H1 (cell line): Measurements from ENCODE around the gene DIP2B. TPM values are rescaled to one million over a fixed set of nuclear protein-coding genes. Genes with fewer than 3 reads are reported as not detected.

Experiments used
- CTCF ChIA-PET: fragments of 300-600 bp; sonication (Branson Sonifier 250); formaldehyde crosslinking; loops from one replicate; lab custom pipeline; 2021; ENCODE audit not compliant: partially characterized antibody; lab: Charles Lee
- POLR2A ChIA-PET: fragments of 300-600 bp; sonication (Branson Sonifier 250); formaldehyde crosslinking; loops from one replicate; lab custom pipeline; 2021; ENCODE audit warnings: inconsistent platforms; ENCODE audit not compliant: partially characterized antibody; lab: Charles Lee
- DNase-seq, 2 experiments: peaks; one replicate each; pipeline versions ENCODE4 v3.0.0 to v3.0.0-alpha.2; 2010 to 2022; ENCODE audit warnings: low spot score in 2 of 2, low read depth in 1 of 2, mixed read lengths in 1 of 2
- FAIRE-seq: peaks from 2 replicates; lab custom pipeline; 2011; peaks lifted over from hg19 to GRCh38; lab: Jason Lieb, UNC
- H2AFZ ChIP-seq: 2 replicates; pipeline ENCODE4 v1.8.1; 2012; ENCODE audit warnings: low read length, inconsistent platforms
- H2AK5ac ChIP-seq: 2 replicates; pipeline ENCODE4 v1.6.1; 2013; ENCODE audit warnings: low read depth, low read length
- H2BK120ac ChIP-seq: replicated peaks from 2 replicates; pipeline ENCODE3; 2013; ENCODE audit warnings: low read depth, low read length, inconsistent platforms
- H2BK12ac ChIP-seq: 2 replicates; pipeline ENCODE4 v1.6.1; 2013; ENCODE audit warnings: low read depth, low read length
- H2BK15ac ChIP-seq: 2 replicates; pipeline ENCODE4 v1.6.1; 2013; ENCODE audit warnings: low read length
- H2BK20ac ChIP-seq: 2 replicates; pipeline ENCODE4 v1.6.1; 2013; ENCODE audit warnings: low read length
- H2BK5ac ChIP-seq: 2 replicates; pipeline ENCODE4 v1.6.1; 2013; ENCODE audit warnings: low read depth, low read length
- H3K14ac ChIP-seq: 2 replicates; pipeline ENCODE4 v1.6.1; 2013; ENCODE audit warnings: inconsistent platforms; ENCODE audit not compliant: insufficient read length
- H3K18ac ChIP-seq: 2 replicates; pipeline ENCODE4 v1.6.1; 2013; ENCODE audit warnings: low read length; ENCODE audit errors: extremely low read depth
- H3K23ac ChIP-seq: 2 replicates; pipeline ENCODE4 v1.6.1; 2013; ENCODE audit warnings: inconsistent platforms; ENCODE audit not compliant: insufficient read length
- H3K23me2 ChIP-seq: 2 replicates; pipeline ENCODE4 v1.6.1; 2013; ENCODE audit warnings: low read depth, low read length
- H3K27ac ChIP-seq: 2 replicates; pipeline ENCODE4 v1.6.1; 2011; ENCODE audit warnings: low read depth, low read length, inconsistent platforms
- H3K27me3 ChIP-seq, 4 experiments: replicated peaks in 1 of 4; 1 replicate in 1 of 4; 2 replicates in 3 of 4; pipeline versions ENCODE4 v1.6.1 to v1.8.1; 2011 to 2013; ENCODE audit warnings: low read length in 3 of 4, mild to moderate bottlenecking in 3 of 4, inconsistent platforms in 2 of 4, mixed read lengths in 2 of 4, moderate library complexity in 1 of 4; ENCODE audit not compliant: control insufficient read depth in 3 of 4, insufficient read depth in 3 of 4; ENCODE audit errors: extremely low read depth in 1 of 4
- H3K36me3 ChIP-seq, 4 experiments: 2 replicates each; pipeline versions ENCODE4 v1.6.1 to v1.8.1; 2011 to 2013; ENCODE audit warnings: mild to moderate bottlenecking in 4 of 4, low read length in 3 of 4, moderate library complexity in 2 of 4, control low read depth in 1 of 4, inconsistent platforms in 1 of 4; ENCODE audit not compliant: insufficient read depth in 4 of 4, control insufficient read depth in 2 of 4
- H3K4ac ChIP-seq: replicated peaks from 2 replicates; pipeline ENCODE3; 2013; ENCODE audit warnings: low read length, low read depth, mixed read lengths, inconsistent platforms; ENCODE audit not compliant: insufficient read length
- H3K4me1 ChIP-seq, 4 experiments: replicated peaks in 1 of 4; 1 replicate in 1 of 4; 2 replicates in 3 of 4; pipeline versions ENCODE4 v1.6.1 to v1.8.1; 2011 to 2013; ENCODE audit warnings: low read length in 3 of 4, inconsistent platforms in 2 of 4, mixed read lengths in 1 of 4; ENCODE audit not compliant: insufficient read depth in 4 of 4, control insufficient read depth in 3 of 4
- H3K4me2 ChIP-seq, 2 experiments: 2 replicates each; pipeline versions ENCODE4 v1.6.1 to v1.8.1; 2011 to 2013; ENCODE audit warnings: low read depth in 2 of 2, low read length in 2 of 2, control low read depth in 1 of 2, inconsistent platforms in 1 of 2, mild to moderate bottlenecking in 1 of 2; ENCODE audit not compliant: insufficient read depth in 1 of 2
- H3K4me3 ChIP-seq, 4 experiments: fragments of 200-600, 300-600 bp in 1 of 4; sonication (generic), shearing (Covaris generic), sonication (Bioruptor Twin) in 1 of 4; 2 replicates each; pipeline versions ENCODE4 v1.5.1 to v1.8.1; 2011 to 2016; ENCODE audit warnings: low read length in 4 of 4, low read depth in 3 of 4, control low read depth in 2 of 4, inconsistent platforms in 2 of 4, mild to moderate bottlenecking in 2 of 4, mixed read lengths in 1 of 4, moderate library complexity in 1 of 4; ENCODE audit not compliant: insufficient read depth in 2 of 4; ENCODE audit errors: extremely low read depth in 1 of 4
- H3K56ac ChIP-seq: replicated peaks from 2 replicates; pipeline ENCODE3; 2013; ENCODE audit warnings: low read depth, mild to moderate bottlenecking, mixed read lengths, low read length, inconsistent platforms; ENCODE audit not compliant: insufficient read length
- H3K79me1 ChIP-seq: 2 replicates; pipeline ENCODE4 v1.6.1; 2013; ENCODE audit warnings: low read depth, low read length, control low read depth
- H3K79me2 ChIP-seq, 2 experiments: 2 replicates each; pipeline versions ENCODE4 v1.6.1 to v1.8.1; 2012 to 2013; ENCODE audit warnings: low read length in 2 of 2, mild to moderate bottlenecking in 2 of 2, inconsistent platforms in 1 of 2; ENCODE audit not compliant: insufficient read depth in 2 of 2, control insufficient read depth in 1 of 2
- H3K9ac ChIP-seq, 4 experiments: replicated peaks in 1 of 4; 1 replicate in 1 of 4; 2 replicates in 3 of 4; pipeline versions ENCODE4 v1.6.1 to v1.8.1; 2011 to 2013; ENCODE audit warnings: low read depth in 3 of 4, low read length in 3 of 4, control low read depth in 2 of 4, mild to moderate bottlenecking in 2 of 4, moderate library complexity in 2 of 4, inconsistent platforms in 1 of 4; ENCODE audit errors: extremely low read depth in 1 of 4
- H3K9me3 ChIP-seq, 2 experiments: 2 replicates each; pipeline versions ENCODE4 v1.6.1 to v1.8.1; 2012 to 2013; ENCODE audit warnings: mild to moderate bottlenecking in 2 of 2, moderate library complexity in 2 of 2, control low read depth in 1 of 2, inconsistent platforms in 1 of 2, low read depth in 1 of 2, low read length in 1 of 2, mixed read lengths in 1 of 2; ENCODE audit not compliant: insufficient read depth in 2 of 2
- H4K20me1 ChIP-seq, 2 experiments: replicated peaks in 1 of 2; 2 replicates each; pipeline versions ENCODE3 to v1.8.1; 2011 to 2013; ENCODE audit warnings: inconsistent platforms in 2 of 2, low read length in 2 of 2, mild to moderate bottlenecking in 1 of 2; ENCODE audit not compliant: insufficient read depth in 2 of 2, control insufficient read depth in 1 of 2
- H4K5ac ChIP-seq: 2 replicates; pipeline ENCODE4 v1.6.1; 2013; ENCODE audit warnings: low read length, low read depth, mixed read lengths, inconsistent platforms; ENCODE audit not compliant: insufficient read length
- H4K8ac ChIP-seq: 2 replicates; pipeline ENCODE4 v1.8.0; 2013; ENCODE audit warnings: mild to moderate bottlenecking, moderate library complexity, low read length, inconsistent platforms; ENCODE audit not compliant: insufficient read depth; ENCODE audit errors: extremely low read depth
- H4K91ac ChIP-seq: replicated peaks from 2 replicates; pipeline ENCODE3; 2013; ENCODE audit warnings: low read length, mixed read lengths, inconsistent platforms; ENCODE audit not compliant: insufficient read length
- ATF3 ChIP-seq: IDR thresholded peaks from 2 replicates; pipeline ENCODE4 v1.6.1; 2011; ENCODE audit warnings: low read depth, mild to moderate bottlenecking, low read length; ENCODE audit not compliant: insufficient read depth
- CBX5 ChIP-seq: fragments of 300-800, 300-1000 bp; sonication (generic); IDR thresholded peaks from 2 replicates; pipeline ENCODE4 v1.7.1; 2016; ENCODE audit warnings: antibody characterized with exemption, low read length, low read depth
- EGR1 ChIP-seq: IDR thresholded peaks from 2 replicates; pipeline ENCODE4 v1.6.1; 2011; ENCODE audit warnings: low read depth, low read length, borderline replicate concordance
- GTF2F1 ChIP-seq: IDR thresholded peaks from 2 replicates; pipeline ENCODE4 v1.6.1; 2012; ENCODE audit warnings: low read depth, low read length, improper control_type of control experiment, borderline replicate concordance
- KDM5A ChIP-seq: fragments of 200-600 bp; IDR thresholded peaks from 2 replicates; pipeline ENCODE4 v1.7.1; 2012; ENCODE audit warnings: mild to moderate bottlenecking, low read length, inconsistent platforms, mixed read lengths
- POLR2A ChIP-seq, 2 experiments: IDR thresholded peaks; 1 replicate in 1 of 2; 2 replicates in 1 of 2; pipeline ENCODE4 v1.6.1; 2011; ENCODE audit warnings: low read depth in 2 of 2, low read length in 2 of 2, mild to moderate bottlenecking in 2 of 2; ENCODE audit errors: control extremely low read depth in 1 of 2
- POU5F1 ChIP-seq: IDR thresholded peaks from 2 replicates; pipeline ENCODE4 v1.6.1; 2011; ENCODE audit warnings: low read depth, mild to moderate bottlenecking, low read length, moderate library complexity
- SIN3A ChIP-seq, 2 experiments: IDR thresholded peaks in 1 of 2; conservative IDR thresholded peaks in 1 of 2; 2 replicates each; pipeline ENCODE4 v1.6.1; 2011 to 2012; ENCODE audit warnings: low read length in 2 of 2, improper control_type of control experiment in 1 of 2, low read depth in 1 of 2, mild to moderate bottlenecking in 1 of 2
- TCF12 ChIP-seq: IDR thresholded peaks from 2 replicates; pipeline ENCODE4 v1.6.1; 2011; ENCODE audit warnings: low read depth, mild to moderate bottlenecking, low read length
- ZNF274 ChIP-seq: IDR thresholded peaks from 2 replicates; pipeline ENCODE4 v1.7.0; 2012; ENCODE audit warnings: low read length, borderline replicate concordance; ENCODE audit errors: extremely low read depth
- WGBS, 2 experiments: shearing (Covaris generic) in 1 of 2; methylation state at CpG; one replicate each; pipeline versions ENCODE4 v1.1.6 to v1.1.7; 2013 to 2015; ENCODE audit warnings: low lambda C conversion rate in 2 of 2, mixed read lengths in 2 of 2, inconsistent platforms in 1 of 2, low coverage in 1 of 2, missing lambda C conversion rate in 1 of 2; ENCODE audit not compliant: insufficient replicate concordance in 2 of 2, insufficient coverage in 1 of 2, insufficient read length in 1 of 2; ENCODE audit errors: extremely low coverage in 1 of 2, missing lambda C conversion rate in 1 of 2; 5-methylcytosine and 5-hydroxymethylcytosine counted together
- polyA plus RNA-seq, 7 experiments: library from polyadenylated mRNA; depleted of rRNA in 3 of 7; stranded (reverse) in 5 of 7; unstranded in 2 of 7; fragments of >200 nt in 5 of 7; fragments of 200-250 nt in 2 of 7; gene quantifications; 1 replicate in 5 of 7; 2 replicates in 1 of 7; 4 replicates in 1 of 7; pipeline versions ENCODE4 v1.2.1 to v1.2.3, GENCODE V29; 2011 to 2013; ENCODE audit warnings: missing spikeins in 2 of 7, mixed read lengths in 2 of 7
- total RNA-seq: library from RNA; stranded (reverse); fragmentation: NEBNext Ultra II Directional; extraction: Animal tissue kit (Norgen Biotek cat#: 25700); gene quantifications from 2 replicates; pipeline ENCODE4 v1.2.1, GENCODE V29; 2021

The DIP2B gene
- total and polyA plus RNA-seq, 2 of the 8 experiments (the other 6 are each of a cell fraction or from before 2014, with no cell fraction given): 11.1 to 29.6 TPM

GRCh38 chr12:50546441-50547318, 41.9 kb downstream of the DIP2B start:
- ChIA-PET CTCF (no interaction called here), POLR2A (no interaction called here)
- Histone ChIP-seq H3K23ac (no peak overlapping the region), H3K4me1 (peaks cover 0 to 3% (median 0%) of the 10 kb centered on the region in 4 experiments; a peak in 1 of 7 replicates), H3K9me3 (no peaks in the 10 kb centered on the region), H3K23me2 (no peaks in the 10 kb centered on the region), H3K79me1 (no peaks in the 10 kb centered on the region), H3K4me3 (no peak overlapping the region), H3K27ac (no peak overlapping the region), H3K14ac (no peak overlapping the region), H3K18ac (no peak overlapping the region), H4K91ac (no peak overlapping the region), H3K56ac (no peak overlapping the region), H4K8ac (no peak overlapping the region), H2AK5ac (no peak overlapping the region), H3K4me2 (no peak overlapping the region), H3K79me2 (peaks cover 0 to 61% of the 10 kb centered on the region in 2 experiments; a peak in 2 of 4 replicates), H3K4ac (no peak overlapping the region), H2AFZ (no peak overlapping the region), H3K36me3 (no peaks in the 10 kb centered on the region), H2BK5ac (no peak overlapping the region), H3K9ac (no peak overlapping the region), H4K5ac (no peak overlapping the region), H3K27me3 (no peaks in the 10 kb centered on the region), H2BK15ac (no peak overlapping the region), H4K20me1 (no peaks in the 10 kb centered on the region), H2BK12ac (no peak overlapping the region), H2BK20ac (no peak overlapping the region), H2BK120ac (no peak overlapping the region)
- no peak for FAIRE-seq
- 74% methylated on average over 6 of the region's 6 CpGs; no CpG with 5 or more reads in 1 of the 2 experiments for WGBS, 2 experiments
- TF ChIP-seq TCF12: no peak
- no peak for TF ChIP-seq KDM5A
- no peak for TF ChIP-seq POU5F1
- no peak for TF ChIP-seq POLR2A (IDR thresholded peaks at IDR 0.05; ENCODE audit: control extremely low read depth in 1 of 2, low read depth in 2 of 2, low read length in 2 of 2)
- TF ChIP-seq EGR1: no peak
- TF ChIP-seq ATF3: no peak
- no peak for TF ChIP-seq ZNF274
- no peak for TF ChIP-seq SIN3A (conservative IDR thresholded peaks at IDR 0.05 in 1 of 2, IDR thresholded peaks at IDR 0.05 in 1 of 2; ENCODE audit: low read depth in 1 of 2, low read length in 2 of 2)
- TF ChIP-seq GTF2F1: no peak
- TF ChIP-seq CBX5: no peak
- DNase-seq: no peak
